CD4-positive, alpha-beta memory T cell (primary cell): ENCODE results near the gene CGAS. TPM values are rescaled to one million over a fixed set of nuclear protein-coding genes. Genes with fewer than 3 reads are reported as not detected.
A peak's percentile ranks its signal among the peaks of the same experiment; 100 is the strongest.
"Not testable (repeated sequence)": the region's sequence is repeated elsewhere in the genome, so short reads cannot be mapped to it uniquely, and the experiment has no call there.

Experiments
- CTCF ChIA-PET: fragments of 350-600 bp; sonication (Branson Sonifier 250); formaldehyde crosslinking; loops from one replicate; lab custom pipeline; 2021; ENCODE audit warnings: inconsistent platforms; ENCODE audit not compliant: partially characterized antibody; lab: Charles Lee
- POLR2A ChIA-PET: fragments of 350-600 bp; sonication (Branson Sonifier 250); formaldehyde crosslinking; loops from one replicate; lab custom pipeline; 2021; ENCODE audit not compliant: partially characterized antibody; lab: Charles Lee
- DNase-seq, 5 donors: peaks; one replicate each; pipeline versions ENCODE4 v3.0.0 to v3.0.0-alpha.2; 2020 to 2022; ENCODE audit warnings: mixed read lengths in 1 of 5
- H3K27ac ChIP-seq: one replicate; pipeline ENCODE4 v1.7.0; 2013; ENCODE audit warnings: low read depth, low read length
- H3K27me3 ChIP-seq: 2 replicates; pipeline ENCODE4 v1.7.0; 2013; ENCODE audit warnings: mild to moderate bottlenecking, low read length, moderate library complexity; ENCODE audit not compliant: insufficient read depth
- H3K36me3 ChIP-seq: 2 replicates; pipeline ENCODE4 v1.7.0; 2013; ENCODE audit warnings: mild to moderate bottlenecking, low read length, moderate library complexity; ENCODE audit not compliant: insufficient read depth
- H3K4me1 ChIP-seq: 2 replicates; pipeline ENCODE4 v1.7.0; 2013; ENCODE audit warnings: mild to moderate bottlenecking, low read length, moderate library complexity; ENCODE audit not compliant: insufficient read depth
- H3K4me3 ChIP-seq, 2 donors: one replicate each; pipeline ENCODE4 v1.7.0; 2013; ENCODE audit warnings: low read length in 2 of 2, mild to moderate bottlenecking in 1 of 2
- H3K9me3 ChIP-seq, 2 donors: one replicate each; pipeline ENCODE4 v1.7.0; 2013; ENCODE audit warnings: low read length in 2 of 2, control low read depth in 1 of 2; ENCODE audit not compliant: control insufficient read depth in 1 of 2
- H3K27ac Mint-ChIP-seq, 7 donors: one replicate each; pipeline ENCODE4 v1.8.0; 2020 to 2021; ENCODE audit warnings: mixed read lengths in 7 of 7, mild to moderate bottlenecking in 6 of 7, inconsistent platforms in 3 of 7, moderate library complexity in 3 of 7
- H3K27me3 Mint-ChIP-seq, 2 donors: one replicate each; pipeline ENCODE4 v1.8.0; 2020 to 2021; ENCODE audit warnings: mixed read lengths in 2 of 2
- H3K36me3 Mint-ChIP-seq, 2 donors: one replicate each; pipeline ENCODE4 v1.8.0; 2020 to 2021; ENCODE audit warnings: mixed read lengths in 2 of 2, inconsistent platforms in 1 of 2, mild to moderate bottlenecking in 1 of 2
- H3K4me1 Mint-ChIP-seq, 4 donors: one replicate each; pipeline ENCODE4 v1.8.0; 2020 to 2021; ENCODE audit warnings: mixed read lengths in 4 of 4, mild to moderate bottlenecking in 1 of 4
- H3K4me3 Mint-ChIP-seq, 8 donors: one replicate each; pipeline ENCODE4 v1.8.0; 2020 to 2021; ENCODE audit warnings: mixed read lengths in 8 of 8, mild to moderate bottlenecking in 7 of 8, moderate library complexity in 6 of 8, inconsistent platforms in 3 of 8
- H3K9me3 Mint-ChIP-seq, 8 donors: one replicate each; pipeline ENCODE4 v1.8.0; 2020 to 2021; ENCODE audit warnings: mixed read lengths in 8 of 8, mild to moderate bottlenecking in 5 of 8, inconsistent platforms in 3 of 8, moderate library complexity in 1 of 8
- intact Hi-C: fragments of 100-400 bp; cut with micrococcal nuclease; formaldehyde crosslinking; loops from one replicate; pipeline ENCODE4 v1.15.1; 2023
- polyA plus RNA-seq, 2 donors: library from polyadenylated mRNA; unstranded; fragments of 300-500 nt; fragmentation: Illumina TruSeq; gene quantifications; one replicate each; pipeline ENCODE4 v1.2.3, GENCODE V29; 2021
- total RNA-seq, 2 experiments: library from RNA; stranded (reverse); gene quantifications; one replicate each; pipeline ENCODE4 v1.2.3, GENCODE V29; 2021

Gene CGAS
- total and polyA plus RNA-seq, 4 experiments from 2014 or later, result 6.4 to 19.9 (median 17.1) TPM

- H3K9me3 ChIP-seq, result no peaks in the 10 kb centered on the region
- no peak overlapping the region for H3K27ac ChIP-seq
- peaks cover under 1% of the 10 kb centered on the region for H3K4me1 ChIP-seq
- Mint-ChIP-seq H3K4me1 (peaks cover 3 to 9% (median 5%) of the 10 kb centered on the region in 4 donors), H3K9me3 (no peaks in the 10 kb centered on the region), H3K27me3 (no peaks in the 10 kb centered on the region), H3K4me3 (no peak overlapping the region), H3K36me3 (peaks cover 31 to 59% of the 10 kb centered on the region in 2 donors), H3K27ac (no peak overlapping the region)
- peaks cover 51% of the 10 kb centered on the region for H3K36me3 ChIP-seq
- no peak for DNase-seq
- ChIA-PET CTCF (interaction anchor here (0.6 to 2.1 kb wide), 4 partner anchors 25 to 238 kb away, joined by 3 to 5 read pairs (median 3); no protein-coding TSS in a partner anchor), POLR2A (interaction anchor here (0.6 to 1.4 kb wide), 3 partner anchors 19 to 25 kb away, joined by 3 to 4 read pairs (median 4); partner anchors contain the start of gene CGAS)
- H3K4me3 ChIP-seq, result no peak overlapping the region
- intact Hi-C loops, result no loop called here
- H3K27me3 ChIP-seq, result no peaks in the 10 kb centered on the region
These were observed 24.6 kb upstream of the CGAS start for GRCh38 chr6:73476723-73477122.

DNA sequence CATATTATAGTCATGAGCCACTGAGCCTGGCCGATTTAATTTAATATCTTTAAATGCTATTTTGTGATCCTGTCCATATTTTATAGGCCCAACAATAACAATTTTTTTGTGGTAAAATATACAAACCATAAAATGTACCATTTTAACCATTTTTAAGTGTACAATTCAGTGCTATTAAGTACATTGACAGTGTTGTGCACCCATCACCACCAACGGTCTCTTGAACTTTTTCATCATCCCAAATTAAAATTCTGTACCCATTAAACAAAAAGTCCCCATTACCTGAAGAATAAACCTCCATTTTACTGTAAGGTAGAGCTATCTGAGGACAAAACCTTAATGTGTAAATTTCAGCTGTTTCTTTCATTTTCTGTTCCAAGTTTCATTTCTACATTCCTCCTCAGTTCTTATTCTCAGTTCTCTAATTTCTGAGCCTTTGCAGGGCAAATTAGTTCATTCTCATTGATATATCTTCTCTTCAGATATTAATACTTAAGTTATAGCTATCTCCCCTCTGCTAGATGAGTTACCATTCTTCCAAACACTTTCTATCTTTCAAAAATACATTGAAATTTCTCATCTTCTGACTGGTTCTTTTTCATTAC, 19.7 kb upstream of the CGAS start:
- Histone ChIP-seq H3K27ac (no peak overlapping the region), H3K4me3 (no peak overlapping the region), H3K4me1 (peaks cover 12% of the 10 kb centered on the region), H3K36me3 (peaks cover 43% of the 10 kb centered on the region), H3K9me3 (no peaks in the 10 kb centered on the region), H3K27me3 (no peaks in the 10 kb centered on the region)
- Mint-ChIP-seq H3K27me3 (no peaks in the 10 kb centered on the region), H3K36me3 (peaks cover 30 to 58% of the 10 kb centered on the region in 2 donors), H3K9me3 (no peaks in the 10 kb centered on the region), H3K4me1 (peaks cover 8 to 22% (median 13%) of the 10 kb centered on the region in 4 donors), H3K4me3 (peak overlapping the region in 6 of 8 donors; percentile 9 to 76 (median 44)), H3K27ac (peak overlapping the region; percentile 38 to 90 (median 83))
- ChIA-PET POLR2A (interaction anchor here (0.6 to 3.1 kb wide), 6 partner anchors 10 to 181 kb away, joined by 3 to 19 read pairs (median 3); partner anchors contain the start of gene MTO1), CTCF (interaction anchor here (1.0 to 1.6 kb wide), 3 partner anchors 11 to 139 kb away, joined by 3 to 6 read pairs (median 3); no protein-coding TSS in a partner anchor)
- no peak for DNase-seq
- intact Hi-C loops, result loop anchor here (1.0 kb wide), 1 partner anchor 10 kb away; no protein-coding TSS in a partner anchor

- POLR2A ChIA-PET, result interaction anchor here (0.6 to 4.8 kb wide), 37 partner anchors 10 to 1782 kb away, joined by 3 to 135 read pairs (median 6); partner anchors contain the start of genes CGAS, COX7A2, DDX43 and EEF1A1
- peaks cover 25 to 64% (median 44%) of the 10 kb centered on the region in 4 donors for H3K4me1 Mint-ChIP-seq
These were observed 9.6 kb upstream of the CGAS start, which contains the start of gene MTO1 for GRCh38 chr6:73461537-73462350. Gene MTO1, plus strand, starts transcription at chr6:73461737. Its CDS starts 118 bp downstream, at chr6:73461855.

GRCh38 chr6:73460056-73460455, 8.0 kb upstream of the CGAS start:
- peaks cover 27 to 62% (median 44%) of the 10 kb centered on the region in 4 donors for H3K4me1 Mint-ChIP-seq
- POLR2A ChIA-PET, result interaction anchor here (0.7 to 4.8 kb wide), 6 partner anchors 8 to 229 kb away, joined by 3 to 135 read pairs (median 16); partner anchors contain the start of genes CGAS, DDX43 and EEF1A1
- no peaks in the 10 kb centered on the region for H3K9me3 Mint-ChIP-seq
- peak overlapping the region; percentile 84 to 96 (median 93) for H3K27ac Mint-ChIP-seq
- intact Hi-C loops, result loop anchor here (2.0 kb wide), 2 partner anchors 37 to 193 kb away; partner anchors contain the start of gene SLC17A5
- no peaks in the 10 kb centered on the region for H3K36me3 ChIP-seq
- H3K27ac ChIP-seq, result no peak overlapping the region
- DNase-seq, result no peak
- H3K27me3 ChIP-seq, result no peaks in the 10 kb centered on the region
- CTCF ChIA-PET, result interaction anchor here (1.6 to 4.6 kb wide), 3 partner anchors 8 to 151 kb away, joined by 3 to 42 read pairs (median 4); partner anchors contain the start of gene CGAS
- no peaks in the 10 kb centered on the region for H3K9me3 ChIP-seq
- no peaks in the 10 kb centered on the region for H3K27me3 Mint-ChIP-seq
- peaks cover 4 to 22% of the 10 kb centered on the region in 2 donors for H3K36me3 Mint-ChIP-seq
- H3K4me3 ChIP-seq, result no peak overlapping the region
- peaks cover 47% of the 10 kb centered on the region for H3K4me1 ChIP-seq
- H3K4me3 Mint-ChIP-seq, result peak overlapping the region; percentile 54 to 95 (median 74)

More at GRCh38 chr6:73461537-73462350, 9.6 kb upstream of the CGAS start, which contains the start of gene MTO1:
- DNase-seq, result peak; percentile 83 to 93 (median 84)
- no peaks in the 10 kb centered on the region for H3K27me3 Mint-ChIP-seq
- Histone ChIP-seq H3K4me3 (peak within 1 kb of the TSS; percentile 89 to 100), H3K27ac (peak within 1 kb of the TSS; percentile 91), H3K4me1 (peaks cover 46% of the 10 kb centered on the region), H3K36me3 (peaks cover 6% of the 10 kb centered on the region), H3K27me3 (no peaks in the 10 kb centered on the region), H3K9me3 (no peaks in the 10 kb centered on the region)
- intact Hi-C loops, result loop anchor here (1.0 to 2.0 kb wide), 5 partner anchors 9 to 191 kb away; partner anchors contain the start of genes CGAS, EEF1A1 and SLC17A5
- H3K36me3 Mint-ChIP-seq, result peaks cover 9 to 31% of the 10 kb centered on the region in 2 donors
- no peaks in the 10 kb centered on the region for H3K9me3 Mint-ChIP-seq
- CTCF ChIA-PET, result interaction anchor here (0.7 to 4.6 kb wide), 20 partner anchors 10 to 192 kb away, joined by 3 to 42 read pairs (median 5); partner anchors contain the start of genes CGAS and SLC17A5
- peak within 1 kb of the TSS; percentile 95 to 99 (median 97) for H3K4me3 Mint-ChIP-seq
- H3K27ac Mint-ChIP-seq, result peak within 1 kb of the TSS; percentile 95 to 100 (median 98)

DNA sequence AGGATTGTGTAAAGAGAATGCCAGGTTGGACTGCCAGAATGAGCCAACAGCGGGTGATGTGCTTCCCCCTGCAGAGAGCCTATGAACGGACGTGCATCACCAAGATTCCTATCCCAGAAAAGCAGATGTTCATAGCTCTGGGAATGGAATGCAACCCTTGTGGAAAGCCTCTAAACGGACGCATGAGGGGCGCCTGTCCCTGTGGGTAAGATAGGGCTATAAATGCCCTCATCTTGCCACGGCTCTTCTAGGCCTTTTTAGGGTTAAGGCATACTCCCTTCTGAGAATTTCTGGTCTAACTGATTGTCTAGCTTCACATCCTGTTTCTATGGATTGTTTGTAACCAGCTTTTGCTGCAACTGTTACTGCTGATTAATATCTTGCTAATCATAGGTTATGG, 7.4 kb upstream of the CGAS start:
- H3K4me3 ChIP-seq, result not testable (repeated sequence)
- CTCF ChIA-PET, result interaction anchor here (1.7 to 4.6 kb wide), 2 partner anchors 8 to 152 kb away, joined by 4 to 42 read pairs; partner anchors contain the start of gene CGAS

DNA sequence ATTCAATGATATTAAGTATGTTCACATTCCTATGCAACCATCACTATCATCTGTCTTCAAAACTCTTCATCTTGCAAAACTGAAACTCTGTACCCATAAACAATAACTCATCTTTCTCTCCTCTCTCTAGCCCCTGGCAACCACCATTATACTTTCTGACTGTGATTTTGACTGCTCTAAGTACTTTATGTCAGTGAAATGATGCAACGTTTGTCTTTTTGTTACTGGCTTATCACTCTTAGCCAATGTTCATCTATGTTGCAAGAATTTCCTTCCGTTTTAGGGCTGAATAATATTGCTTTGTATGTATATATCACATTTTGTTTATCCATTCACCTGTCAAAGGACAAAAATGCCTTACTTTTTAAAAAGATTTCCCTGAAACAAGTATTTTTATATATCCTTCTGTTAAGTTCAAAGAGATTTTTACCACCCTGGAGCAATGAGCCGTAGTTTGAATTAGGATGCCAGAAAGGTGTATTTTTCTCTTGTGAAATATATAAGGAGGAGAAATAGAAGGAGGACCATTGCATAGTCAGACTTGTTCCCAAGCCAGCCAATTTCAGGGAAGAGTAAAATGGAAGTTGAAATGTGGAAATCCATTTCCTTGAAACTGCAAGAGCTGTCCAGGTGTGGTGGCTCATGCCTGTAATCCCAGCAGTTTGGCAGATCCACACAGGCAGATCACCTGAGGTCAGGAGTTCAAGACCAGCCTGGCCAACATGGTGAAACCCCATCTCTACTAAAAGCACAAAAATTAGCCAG, 4.0 kb upstream of the CGAS start:
- no peak overlapping the region for H3K27ac ChIP-seq
- CTCF ChIA-PET, result no interaction called here
- H3K4me3 ChIP-seq, result no peak overlapping the region
- peaks cover 17 to 43% (median 24%) of the 10 kb centered on the region in 4 donors for H3K4me1 Mint-ChIP-seq
- intact Hi-C loops, result no loop called here
- peaks cover 0 to 2% (median 0%) of the 10 kb centered on the region in 8 donors for H3K9me3 Mint-ChIP-seq
- H3K9me3 ChIP-seq, result no peaks in the 10 kb centered on the region
- H3K36me3 ChIP-seq, result no peaks in the 10 kb centered on the region
- H3K27ac Mint-ChIP-seq, result peak overlapping the region in 5 of 7 donors; percentile 0 to 93 (median 22)
- H3K36me3 Mint-ChIP-seq, result peaks cover 0 to 2% of the 10 kb centered on the region in 2 donors
- no peaks in the 10 kb centered on the region for H3K27me3 Mint-ChIP-seq
- POLR2A ChIA-PET, result interaction anchor here (4.7 kb wide), 1 partner anchor 65 kb away, joined by 14 read pairs; the partner anchor contains the start of gene EEF1A1
- DNase-seq, result no peak
- H3K4me1 ChIP-seq, result peaks cover 28% of the 10 kb centered on the region
- peak overlapping the region in 3 of 8 donors; percentile 3 to 69 (median 9) for H3K4me3 Mint-ChIP-seq
- no peaks in the 10 kb centered on the region for H3K27me3 ChIP-seq

More for the DNA sequence above, 7.4 kb upstream of the CGAS start:
- H3K27me3 ChIP-seq, DNase-seq, H3K27ac ChIP-seq, intact Hi-C loops, H3K27me3 Mint-ChIP-seq, H3K9me3 Mint-ChIP-seq, H3K9me3 ChIP-seq, H3K36me3 ChIP-seq: not testable (repeated sequence)
- POLR2A ChIA-PET, result interaction anchor here (4.7 to 4.8 kb wide), 2 partner anchors 8 to 61 kb away, joined by 14 to 135 read pairs; partner anchors contain the start of genes CGAS and EEF1A1
- peak overlapping the region; percentile 81 to 96 (median 93) for H3K27ac Mint-ChIP-seq
- peak overlapping the region; percentile 21 to 95 (median 72) for H3K4me3 Mint-ChIP-seq
- peaks cover 27 to 62% (median 44%) of the 10 kb centered on the region in 4 donors for H3K4me1 Mint-ChIP-seq
- H3K36me3 Mint-ChIP-seq, result peaks cover 4 to 22% of the 10 kb centered on the region in 2 donors
- H3K4me1 ChIP-seq, result peaks cover 44% of the 10 kb centered on the region
